Subcutaneous adipose tissue (tissue), 4 donors: ENCODE data around the gene FAM204A. TPM values are rescaled to one million over a fixed set of nuclear protein-coding genes. Genes with fewer than 3 reads are reported as not detected.

Experiments
- total RNA-seq, 4 donors: library from RNA; depleted of rRNA; stranded (reverse); fragments of >200 nt; gene quantifications; one replicate each; pipeline ENCODE4 v1.1.0, GENCODE V29; 2016
- TF ChIP-seq, protein P1 (sequence below): fragments of 450-650 bp; IDR thresholded peaks from one replicate; pipeline ENCODE4 v1.5.1; 2016; ENCODE audit warnings: low read depth, mild to moderate bottlenecking, control low read depth, antibody characterized with exemption, moderate library complexity

FAM204A gene
- total RNA-seq, 4 donors from 2014 or later: 57.4 to 90.9 (median 63.4) TPM

GRCh38 chr10:118253397-118253796, 88.7 kb downstream of the FAM204A start:
- TF ChIP-seq, protein P1, sequence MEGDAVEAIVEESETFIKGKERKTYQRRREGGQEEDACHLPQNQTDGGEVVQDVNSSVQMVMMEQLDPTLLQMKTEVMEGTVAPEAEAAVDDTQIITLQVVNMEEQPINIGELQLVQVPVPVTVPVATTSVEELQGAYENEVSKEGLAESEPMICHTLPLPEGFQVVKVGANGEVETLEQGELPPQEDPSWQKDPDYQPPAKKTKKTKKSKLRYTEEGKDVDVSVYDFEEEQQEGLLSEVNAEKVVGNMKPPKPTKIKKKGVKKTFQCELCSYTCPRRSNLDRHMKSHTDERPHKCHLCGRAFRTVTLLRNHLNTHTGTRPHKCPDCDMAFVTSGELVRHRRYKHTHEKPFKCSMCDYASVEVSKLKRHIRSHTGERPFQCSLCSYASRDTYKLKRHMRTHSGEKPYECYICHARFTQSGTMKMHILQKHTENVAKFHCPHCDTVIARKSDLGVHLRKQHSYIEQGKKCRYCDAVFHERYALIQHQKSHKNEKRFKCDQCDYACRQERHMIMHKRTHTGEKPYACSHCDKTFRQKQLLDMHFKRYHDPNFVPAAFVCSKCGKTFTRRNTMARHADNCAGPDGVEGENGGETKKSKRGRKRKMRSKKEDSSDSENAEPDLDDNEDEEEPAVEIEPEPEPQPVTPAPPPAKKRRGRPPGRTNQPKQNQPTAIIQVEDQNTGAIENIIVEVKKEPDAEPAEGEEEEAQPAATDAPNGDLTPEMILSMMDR: no peak

GRCh38 chr10:118251791-118252190, 90.3 kb downstream of the FAM204A start:
- TF ChIP-seq, protein P1: no peak

DNA sequence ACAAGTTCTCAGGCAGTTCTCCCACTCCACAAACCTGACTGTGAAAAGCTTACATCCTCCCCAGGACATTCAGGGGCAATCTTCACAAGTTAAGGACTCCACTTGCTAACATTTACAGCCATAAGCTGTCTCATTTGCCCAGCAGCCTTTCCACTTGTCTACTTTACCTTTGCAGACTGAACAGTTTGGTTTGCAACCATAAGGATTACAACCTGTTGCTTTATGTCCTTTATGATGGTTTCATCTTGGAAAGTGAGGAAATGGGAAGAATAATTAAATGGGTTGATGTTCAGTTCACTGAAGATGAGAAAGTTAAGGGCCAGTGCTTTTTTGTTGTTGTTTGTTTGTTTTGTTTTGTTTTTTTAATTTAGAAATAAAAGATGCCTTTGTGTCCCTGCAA, 92.4 kb downstream of the FAM204A start:
- TF ChIP-seq, protein P1: no peak
